IPS-20b (cell line): ENCODE results near the gene DUOXA2.

Experiments used
- H3K27ac ChIP-seq: one replicate; pipeline ENCODE4 v1.5.1; 2013; ENCODE audit warnings: low read length
- H3K27me3 ChIP-seq: 2 replicates; pipeline ENCODE4 v1.6.1; 2013; ENCODE audit warnings: mild to moderate bottlenecking, low read length, inconsistent platforms; ENCODE audit not compliant: insufficient read depth
- H3K36me3 ChIP-seq: 2 replicates; pipeline ENCODE4 v1.6.1; 2013; ENCODE audit warnings: low read depth, mild to moderate bottlenecking, inconsistent platforms, low read length, moderate library complexity; ENCODE audit not compliant: insufficient read depth
- H3K4me1 ChIP-seq: 2 replicates; pipeline ENCODE4 v1.6.1; 2013; ENCODE audit warnings: mild to moderate bottlenecking, control low read depth, inconsistent platforms, low read length, moderate library complexity; ENCODE audit not compliant: insufficient read depth
- H3K4me3 ChIP-seq: 2 replicates; pipeline ENCODE4 v1.5.1; 2013; ENCODE audit warnings: mild to moderate bottlenecking, low read length, inconsistent platforms
- H3K9ac ChIP-seq: 2 replicates; pipeline ENCODE4 v1.6.1; 2013; ENCODE audit warnings: low read depth, mild to moderate bottlenecking, inconsistent platforms, low read length, moderate library complexity
- H3K9me3 ChIP-seq: 2 replicates; pipeline ENCODE4 v1.6.1; 2013; ENCODE audit warnings: mild to moderate bottlenecking, low read depth, low read length, inconsistent platforms; ENCODE audit not compliant: insufficient read depth

DUOXA2 gene

DNA sequence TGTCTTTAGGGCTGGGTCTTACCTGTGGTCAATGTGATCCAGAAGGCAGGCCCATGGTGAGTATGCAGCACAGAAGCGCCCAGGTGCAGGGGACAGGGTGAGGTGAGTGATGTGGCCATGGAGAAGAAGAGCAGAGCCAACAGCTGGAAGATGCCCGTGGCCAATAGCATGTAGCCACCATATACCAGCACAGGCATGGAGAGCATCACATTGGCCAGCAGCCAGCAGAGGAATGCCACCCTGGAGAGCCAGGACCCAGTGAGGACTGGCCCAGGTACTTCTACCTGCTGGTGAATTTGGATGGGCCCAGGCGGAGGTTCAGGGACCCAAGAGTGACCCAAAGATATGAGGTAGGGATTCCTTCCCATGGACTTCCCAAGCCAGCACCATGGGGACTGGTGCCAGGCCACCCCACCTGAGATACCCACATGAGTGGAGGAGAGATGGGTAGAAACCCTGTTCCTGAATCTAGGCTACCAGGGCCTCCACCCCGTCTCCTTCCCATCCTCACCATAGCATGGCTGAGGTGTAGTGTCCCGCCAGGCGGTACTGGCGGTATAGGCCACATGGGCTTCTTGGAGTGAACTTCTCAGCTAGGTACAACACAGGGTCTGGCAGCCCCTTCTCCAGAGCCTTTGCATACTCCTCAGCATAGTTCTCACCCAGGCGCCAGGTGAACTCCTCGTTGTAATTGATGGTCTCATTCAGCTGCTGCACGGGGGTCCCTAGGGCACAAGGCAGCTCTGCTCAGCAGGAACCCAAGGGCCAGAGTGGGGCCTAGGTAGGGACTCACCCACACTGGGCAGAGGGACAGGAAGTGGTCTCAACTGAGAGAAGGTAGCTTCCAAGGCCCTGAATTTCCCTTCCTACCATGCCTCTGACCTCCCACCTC lies 6.2 kb downstream of the DUOXA2 start:
- H3K27ac ChIP-seq, result no peak overlapping the region
- H3K36me3 ChIP-seq, result no peaks in the 10 kb centered on the region
- no peaks in the 10 kb centered on the region for H3K4me1 ChIP-seq
- H3K9me3 ChIP-seq, result peaks cover 8% of the 10 kb centered on the region; the same call in 1 of the 2 replicates
- H3K27me3 ChIP-seq, result peaks cover 100% of the 10 kb centered on the region
- no peak overlapping the region for H3K9ac ChIP-seq
- H3K4me3 ChIP-seq, result no peak overlapping the region

DNA sequence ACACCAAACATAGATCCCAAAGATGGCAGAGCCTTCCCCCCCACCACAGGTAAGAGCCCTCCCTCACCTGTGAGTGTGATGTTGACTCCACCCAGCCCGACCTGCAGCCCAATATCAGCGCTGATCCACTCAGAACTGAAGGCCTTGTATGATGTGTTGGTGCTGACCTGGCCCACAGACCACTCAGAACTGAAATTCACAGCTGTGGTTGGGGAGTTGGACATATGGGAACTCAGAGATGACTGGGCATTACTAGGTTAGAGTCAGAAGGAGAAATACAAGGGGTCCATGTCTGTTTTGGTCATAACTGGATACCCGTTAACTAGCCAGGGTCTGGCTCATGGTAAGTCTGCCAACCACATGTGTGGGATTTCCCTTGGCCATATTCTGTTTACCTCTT lies 6.9 kb downstream of the DUOXA2 start:
- H3K9me3 ChIP-seq, result peaks cover 6% of the 10 kb centered on the region; the same call in 1 of the 2 replicates
- no peak overlapping the region for H3K27ac ChIP-seq
- peaks cover 100% of the 10 kb centered on the region for H3K27me3 ChIP-seq
- no peak overlapping the region for H3K9ac ChIP-seq
- no peaks in the 10 kb centered on the region for H3K36me3 ChIP-seq
- no peak overlapping the region for H3K4me3 ChIP-seq
- no peaks in the 10 kb centered on the region for H3K4me1 ChIP-seq

GRCh38 chr15:45121706-45122417 lies 7.7 kb downstream of the DUOXA2 start:
- H3K9me3 ChIP-seq, result no peaks in the 10 kb centered on the region; the same call in 1 of the 2 replicates
- H3K9ac ChIP-seq, result no peak overlapping the region
- no peaks in the 10 kb centered on the region for H3K4me1 ChIP-seq
- H3K36me3 ChIP-seq, result no peaks in the 10 kb centered on the region
- no peak overlapping the region for H3K27ac ChIP-seq
- H3K27me3 ChIP-seq, result peaks cover 100% of the 10 kb centered on the region
- no peak overlapping the region for H3K4me3 ChIP-seq

DNA sequence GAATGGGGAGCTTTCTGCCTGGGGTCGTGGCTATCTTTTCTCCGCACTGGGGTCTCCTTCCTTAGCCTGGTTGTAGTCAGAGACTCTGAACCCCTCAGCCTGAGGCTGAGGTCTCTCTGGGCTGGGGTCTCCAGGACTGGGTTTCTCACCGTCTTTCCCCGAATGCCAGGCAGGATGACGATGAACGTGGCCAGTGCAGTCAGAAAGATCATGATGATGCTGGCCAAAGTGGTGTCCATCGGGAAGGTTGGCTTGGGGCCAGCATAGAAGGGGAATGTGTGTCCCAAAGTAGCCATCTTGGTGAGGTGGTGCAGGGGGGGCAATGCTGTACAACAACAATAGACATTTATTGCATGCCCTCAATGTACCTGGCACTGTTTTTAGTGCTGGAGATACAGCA lies 8.6 kb downstream of the DUOXA2 start:
- Histone ChIP-seq H3K36me3 (no peaks in the 10 kb centered on the region), H3K4me3 (no peak overlapping the region), H3K27me3 (peaks cover 100% of the 10 kb centered on the region), H3K27ac (no peak overlapping the region), H3K9me3 (no peaks in the 10 kb centered on the region), H3K4me1 (no peaks in the 10 kb centered on the region), H3K9ac (no peak overlapping the region)

GRCh38 chr15:45123397-45123796 lies 9.3 kb downstream of the DUOXA2 start:
- Histone ChIP-seq H3K4me1 (no peaks in the 10 kb centered on the region), H3K9ac (no peak overlapping the region), H3K36me3 (no peaks in the 10 kb centered on the region), H3K4me3 (no peak overlapping the region), H3K9me3 (no peaks in the 10 kb centered on the region), H3K27ac (no peak overlapping the region), H3K27me3 (peaks cover 100% of the 10 kb centered on the region)

- Histone ChIP-seq H3K27me3 (peaks cover 100% of the 10 kb centered on the region), H3K9ac (no peak overlapping the region), H3K27ac (no peak overlapping the region), H3K4me3 (no peak overlapping the region), H3K9me3 (no peaks in the 10 kb centered on the region; the same call in 1 of the 2 replicates), H3K36me3 (no peaks in the 10 kb centered on the region), H3K4me1 (no peaks in the 10 kb centered on the region; the same call in 1 of the 2 replicates)
Observed at GRCh38 chr15:45126535-45127158, 12.5 kb downstream of the DUOXA2 start.

GRCh38 chr15:45128971-45129639 lies 15.0 kb downstream of the DUOXA2 start:
- Histone ChIP-seq H3K4me3 (peak overlapping the region; percentile 72), H3K27me3 (peaks cover 100% of the 10 kb centered on the region), H3K4me1 (no peaks in the 10 kb centered on the region; the same call in 1 of the 2 replicates), H3K36me3 (no peaks in the 10 kb centered on the region), H3K27ac (no peak overlapping the region), H3K9me3 (no peaks in the 10 kb centered on the region; the same call in 1 of the 2 replicates), H3K9ac (no peak overlapping the region)

DNA sequence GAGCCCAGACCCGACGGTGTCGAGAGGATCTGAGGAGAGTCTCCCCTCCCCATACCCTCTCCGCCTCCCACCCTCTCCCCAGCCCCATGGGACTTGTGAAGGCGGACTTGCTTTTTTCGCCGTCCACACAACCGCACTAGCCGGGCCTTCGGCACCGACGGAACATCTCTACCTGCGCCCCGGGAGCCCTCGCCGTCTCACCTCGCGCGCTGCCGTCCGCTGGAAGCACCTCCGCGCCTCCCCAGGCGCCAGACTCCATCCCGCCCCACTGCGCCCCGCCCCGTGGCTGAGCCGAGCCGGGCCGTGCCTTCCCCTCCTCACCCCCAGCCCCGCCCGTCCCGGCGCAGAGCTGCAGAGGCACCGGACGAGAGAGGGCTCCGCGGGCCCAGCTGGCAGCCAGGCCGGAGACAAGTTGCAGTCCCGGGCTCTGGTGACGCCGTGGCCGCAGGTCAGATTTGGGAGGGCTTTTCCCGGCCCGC lies 15.6 kb downstream of the DUOXA2 start, which contains the start of the genes DUOX1 and DUOXA1:
TSS of gene DUOX1 (plus strand) at position 344 of the 479 bp plus-strand sequence. CDS start 1,973 bp downstream, outside the sequence.
TSS of gene DUOXA1 (minus strand) at position 229 of the 479 bp plus-strand sequence. CDS start 6,865 bp downstream, outside the sequence.
- Histone ChIP-seq H3K4me3 (peak within 1 kb of the TSS; percentile 72), H3K27ac (no peak within 1 kb of the TSS), H3K27me3 (peaks cover 100% of the 10 kb centered on the region)

DNA sequence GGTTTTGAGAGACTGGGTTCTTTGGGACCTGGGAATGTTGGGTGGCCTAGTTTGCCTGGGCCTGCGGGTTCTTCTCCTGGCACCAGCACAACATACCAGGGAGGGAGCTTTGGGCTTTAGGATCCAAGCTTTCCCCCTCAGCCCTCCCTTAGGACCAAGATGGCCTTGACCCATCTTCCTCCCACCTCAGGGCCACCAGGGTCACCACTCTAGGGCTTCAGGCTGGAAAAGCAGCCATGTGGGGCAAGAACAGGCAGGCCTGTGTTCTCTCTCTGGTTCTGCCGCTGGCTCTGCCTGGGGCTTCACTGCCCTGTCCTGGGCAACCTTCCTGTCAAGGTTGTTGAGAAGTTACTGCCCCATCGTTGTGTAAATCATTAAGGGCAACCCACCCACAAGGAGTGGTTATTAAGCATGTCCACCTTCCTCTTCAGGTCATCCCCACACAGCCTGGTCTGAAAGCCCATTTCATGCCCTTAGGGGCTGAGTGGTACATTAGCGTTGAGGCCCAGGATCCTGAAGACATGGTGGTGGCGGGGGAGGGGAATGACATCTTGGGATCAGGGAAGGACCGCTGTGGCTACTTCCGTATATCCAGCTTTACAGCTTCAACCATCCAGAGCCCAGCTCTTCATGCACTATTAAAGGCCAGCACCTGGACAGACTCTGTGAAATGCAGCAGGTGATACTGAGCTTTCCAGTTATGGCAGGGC lies 16.3 kb downstream of the DUOXA2 start:
- peaks cover 100% of the 10 kb centered on the region for H3K27me3 ChIP-seq
- peak overlapping the region; percentile 72 for H3K4me3 ChIP-seq
- H3K27ac ChIP-seq, result no peak overlapping the region
- no peaks in the 10 kb centered on the region; the same call in 1 of the 2 replicates for H3K4me1 ChIP-seq
- no peaks in the 10 kb centered on the region for H3K36me3 ChIP-seq
- H3K9me3 ChIP-seq, result no peaks in the 10 kb centered on the region; the same call in 1 of the 2 replicates
- H3K9ac ChIP-seq, result no peak overlapping the region

More for the DNA sequence above, 15.6 kb downstream of the DUOXA2 start, which contains the start of the genes DUOX1 and DUOXA1:
- H3K9ac ChIP-seq, result no peak within 1 kb of the TSS
- no peaks in the 10 kb centered on the region for H3K36me3 ChIP-seq
- H3K9me3 ChIP-seq, result no peaks in the 10 kb centered on the region; the same call in 1 of the 2 replicates
- no peaks in the 10 kb centered on the region; the same call in 1 of the 2 replicates for H3K4me1 ChIP-seq

- no peak overlapping the region for H3K27ac ChIP-seq
- H3K9me3 ChIP-seq, result no peaks in the 10 kb centered on the region; the same call in 1 of the 2 replicates
- H3K9ac ChIP-seq, result no peak overlapping the region
- no peak overlapping the region for H3K4me3 ChIP-seq
- H3K36me3 ChIP-seq, result no peaks in the 10 kb centered on the region
- H3K27me3 ChIP-seq, result peaks cover 99% of the 10 kb centered on the region
- H3K4me1 ChIP-seq, result no peaks in the 10 kb centered on the region; the same call in 1 of the 2 replicates
Observed at GRCh38 chr15:45131510-45131909, 17.4 kb downstream of the DUOXA2 start.
